Ishikawa (cell line): ENCODE results near the gene GDF11.

Experiments used
- CEBPB ChIP-seq: IDR thresholded peaks from 2 replicates; pipeline ENCODE4 v1.6.1; 2012
- CREB1 ChIP-seq: IDR thresholded peaks from 2 replicates; pipeline ENCODE4 v1.6.1; 2012; ENCODE audit warnings: low read depth
- EGR1 ChIP-seq: IDR thresholded peaks from 2 replicates; pipeline ENCODE4 v1.6.1; 2012
- FOXM1 ChIP-seq: IDR thresholded peaks from 2 replicates; pipeline ENCODE4 v1.6.1; 2012; ENCODE audit warnings: low read depth, borderline replicate concordance
- RAD21 ChIP-seq: IDR thresholded peaks from 2 replicates; pipeline ENCODE4 v1.6.1; 2012; ENCODE audit warnings: low read depth
- TEAD4 ChIP-seq: IDR thresholded peaks from 2 replicates; pipeline ENCODE4 v1.6.1; 2012
- TF ChIP-seq, protein P1 (sequence below): IDR thresholded peaks from 2 replicates; pipeline ENCODE4 v1.6.1; 2012; ENCODE audit warnings: low read depth, mild to moderate bottlenecking
- TF ChIP-seq, protein P2 (sequence below): IDR thresholded peaks from 2 replicates; pipeline ENCODE4 v1.6.1; 2012

DNA sequence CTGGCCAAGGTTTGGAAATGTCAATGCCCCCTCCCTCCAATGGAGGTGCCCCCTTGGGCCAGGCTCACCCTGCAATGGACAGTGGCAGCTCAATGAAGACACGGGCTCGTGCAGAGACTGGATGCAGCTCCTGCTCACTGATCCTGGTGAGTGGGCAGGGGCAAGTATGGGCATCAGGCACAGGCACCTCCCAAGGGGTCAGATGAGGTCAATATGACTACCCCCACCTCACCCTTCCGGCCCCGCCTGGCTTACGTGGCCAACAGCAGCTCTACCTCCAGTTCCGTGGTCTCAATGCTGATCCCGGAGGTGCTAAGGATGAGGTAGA, 48.8 kb upstream of the GDF11 start:
- TF ChIP-seq EGR1 (no peak), CEBPB (no peak), TEAD4 (no peak), FOXM1 (no peak), RAD21 (no peak), CREB1 (no peak)
- TF ChIP-seq, protein P1, sequence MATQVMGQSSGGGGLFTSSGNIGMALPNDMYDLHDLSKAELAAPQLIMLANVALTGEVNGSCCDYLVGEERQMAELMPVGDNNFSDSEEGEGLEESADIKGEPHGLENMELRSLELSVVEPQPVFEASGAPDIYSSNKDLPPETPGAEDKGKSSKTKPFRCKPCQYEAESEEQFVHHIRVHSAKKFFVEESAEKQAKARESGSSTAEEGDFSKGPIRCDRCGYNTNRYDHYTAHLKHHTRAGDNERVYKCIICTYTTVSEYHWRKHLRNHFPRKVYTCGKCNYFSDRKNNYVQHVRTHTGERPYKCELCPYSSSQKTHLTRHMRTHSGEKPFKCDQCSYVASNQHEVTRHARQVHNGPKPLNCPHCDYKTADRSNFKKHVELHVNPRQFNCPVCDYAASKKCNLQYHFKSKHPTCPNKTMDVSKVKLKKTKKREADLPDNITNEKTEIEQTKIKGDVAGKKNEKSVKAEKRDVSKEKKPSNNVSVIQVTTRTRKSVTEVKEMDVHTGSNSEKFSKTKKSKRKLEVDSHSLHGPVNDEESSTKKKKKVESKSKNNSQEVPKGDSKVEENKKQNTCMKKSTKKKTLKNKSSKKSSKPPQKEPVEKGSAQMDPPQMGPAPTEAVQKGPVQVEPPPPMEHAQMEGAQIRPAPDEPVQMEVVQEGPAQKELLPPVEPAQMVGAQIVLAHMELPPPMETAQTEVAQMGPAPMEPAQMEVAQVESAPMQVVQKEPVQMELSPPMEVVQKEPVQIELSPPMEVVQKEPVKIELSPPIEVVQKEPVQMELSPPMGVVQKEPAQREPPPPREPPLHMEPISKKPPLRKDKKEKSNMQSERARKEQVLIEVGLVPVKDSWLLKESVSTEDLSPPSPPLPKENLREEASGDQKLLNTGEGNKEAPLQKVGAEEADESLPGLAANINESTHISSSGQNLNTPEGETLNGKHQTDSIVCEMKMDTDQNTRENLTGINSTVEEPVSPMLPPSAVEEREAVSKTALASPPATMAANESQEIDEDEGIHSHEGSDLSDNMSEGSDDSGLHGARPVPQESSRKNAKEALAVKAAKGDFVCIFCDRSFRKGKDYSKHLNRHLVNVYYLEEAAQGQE, result no peak
- TF ChIP-seq, protein P2, sequence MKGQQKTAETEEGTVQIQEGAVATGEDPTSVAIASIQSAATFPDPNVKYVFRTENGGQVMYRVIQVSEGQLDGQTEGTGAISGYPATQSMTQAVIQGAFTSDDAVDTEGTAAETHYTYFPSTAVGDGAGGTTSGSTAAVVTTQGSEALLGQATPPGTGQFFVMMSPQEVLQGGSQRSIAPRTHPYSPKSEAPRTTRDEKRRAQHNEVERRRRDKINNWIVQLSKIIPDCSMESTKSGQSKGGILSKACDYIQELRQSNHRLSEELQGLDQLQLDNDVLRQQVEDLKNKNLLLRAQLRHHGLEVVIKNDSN, result no peak
